Activated T-cell treated with anti-CD3 and anti-CD28 coated beads, Interleukin-2, amount 50 U/mL, for 72 hours (primary cell): Measurements from ENCODE around the gene NR2C1. TPM values are rescaled to one million over a fixed set of nuclear protein-coding genes. Genes with fewer than 3 reads are reported as not detected.

ENCODE experiments used
- ATAC-seq, 2 donors: fragments of 150-1000 bp; cut with Tn5 transposase; replicated peaks in 1 of 2; 2 replicates each; pipeline ENCODE4 v1.10.0; 2021; ENCODE audit warnings: moderate library complexity in 2 of 2, mild to moderate bottlenecking in 1 of 2
- DNase-seq, 2 donors: peaks; one replicate each; pipeline ENCODE4 v3.0.0; 2021 to 2022; ENCODE audit warnings: mixed read lengths in 1 of 2
- H3K27ac Mint-ChIP-seq: one replicate; pipeline ENCODE4 v1.8.0; 2022; ENCODE audit warnings: mild to moderate bottlenecking, moderate library complexity, mixed read lengths
- H3K27me3 Mint-ChIP-seq: one replicate; pipeline ENCODE4 v1.8.0; 2022; ENCODE audit warnings: low read depth, mixed read lengths
- H3K36me3 Mint-ChIP-seq, 2 donors: one replicate each; pipeline ENCODE4 v1.8.0; 2022; ENCODE audit warnings: mixed read lengths in 2 of 2, mild to moderate bottlenecking in 1 of 2; ENCODE audit not compliant: insufficient read depth in 2 of 2
- H3K4me1 Mint-ChIP-seq: one replicate; pipeline ENCODE4 v1.8.0; 2022; ENCODE audit warnings: low read depth, mixed read lengths
- H3K4me3 Mint-ChIP-seq, 2 donors: one replicate each; pipeline ENCODE4 v1.8.0; 2022; ENCODE audit warnings: mild to moderate bottlenecking in 2 of 2, mixed read lengths in 2 of 2, moderate library complexity in 2 of 2
- H3K9me3 Mint-ChIP-seq, 2 donors: one replicate each; pipeline ENCODE4 v1.8.0; 2022; ENCODE audit warnings: mixed read lengths in 2 of 2
- total RNA-seq, 2 donors: library from RNA; stranded (reverse); gene quantifications; one replicate each; pipeline ENCODE4 v1.2.3, GENCODE V29; 2022

Gene NR2C1
- total RNA-seq, result 10 to 100 TPM; 37.6 to 38.7 TPM

DNA sequence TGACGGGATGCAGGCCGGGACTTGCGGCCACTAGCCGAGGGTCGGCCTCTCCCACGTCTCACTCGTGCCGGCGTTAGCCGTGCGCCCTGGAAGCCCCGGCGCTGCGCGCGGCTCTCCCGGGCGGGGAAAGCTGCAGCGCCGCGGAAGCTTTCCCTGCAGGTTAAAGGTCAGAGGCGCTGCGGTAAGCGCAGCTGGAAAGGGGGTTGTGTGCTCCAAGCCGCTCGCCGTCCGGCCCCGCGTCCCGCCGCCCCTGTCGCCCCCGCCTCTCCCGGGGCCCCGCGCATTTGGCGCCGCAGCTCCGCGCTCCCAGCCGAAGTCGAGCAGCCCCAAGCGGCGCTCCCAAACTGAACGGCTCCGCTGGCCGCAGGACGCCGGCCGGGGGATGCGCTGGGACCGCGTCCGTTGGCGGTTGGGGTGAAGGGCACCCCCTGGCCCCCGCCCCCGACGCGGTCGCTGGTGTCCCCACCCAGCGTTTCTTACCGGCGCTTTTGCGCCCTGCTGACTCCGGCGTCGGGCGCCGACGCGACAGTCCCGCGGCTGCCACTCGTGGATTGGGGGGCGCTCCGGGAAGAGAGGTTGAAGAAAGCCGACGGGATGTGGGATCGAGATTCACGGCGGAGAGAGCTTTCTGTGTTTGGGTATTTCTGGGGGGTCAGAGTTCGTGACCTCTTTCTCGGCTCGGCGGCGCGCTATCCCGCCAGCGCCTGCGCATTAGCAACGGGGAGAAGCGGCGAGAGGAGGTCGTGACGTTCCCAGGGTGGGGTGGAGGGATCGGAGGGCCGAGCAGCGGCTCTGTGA lies at the start of gene NR2C1:
Gene NR2C1, minus strand, starts transcription at position 719 of the 798 bp plus-strand sequence. CDS start 6,234 bp downstream, outside the sequence.
- Mint-ChIP-seq H3K27ac (peak within 1 kb of the TSS; percentile 93), H3K27me3 (no peaks in the 10 kb centered on the region), H3K4me1 (peaks cover 21% of the 10 kb centered on the region), H3K36me3 (peaks cover under 1 to 8% of the 10 kb centered on the region in 2 donors), H3K4me3 (peak within 1 kb of the TSS; percentile 87 to 96), H3K9me3 (no peaks in the 10 kb centered on the region)
- peak; percentile 96 to 97 for ATAC-seq
- DNase-seq, result peak; percentile 92 to 95

DNA sequence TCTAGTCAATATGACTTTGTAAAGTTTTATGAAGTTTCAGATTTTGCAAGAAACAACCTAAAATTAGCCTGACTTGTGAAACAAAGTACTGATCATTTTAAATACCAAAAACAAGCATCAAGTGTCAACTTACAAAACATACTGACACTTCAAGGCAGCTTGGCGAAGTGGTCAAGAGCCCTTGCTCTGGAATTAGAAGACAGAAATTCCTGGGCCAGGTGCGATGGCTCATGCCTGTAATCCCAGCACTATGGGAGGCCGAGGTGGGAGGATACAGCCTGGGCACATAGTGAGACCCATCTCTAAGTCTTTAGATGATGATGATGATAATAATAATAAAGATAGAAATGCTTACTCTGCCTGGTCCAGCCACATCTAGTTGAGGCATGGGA lies 45.4 kb upstream of the NR2C1 start:
- Mint-ChIP-seq H3K27me3 (no peaks in the 10 kb centered on the region), H3K4me1 (peaks cover 5% of the 10 kb centered on the region), H3K9me3 (no peaks in the 10 kb centered on the region), H3K27ac (no peak overlapping the region), H3K36me3 (no peaks in the 10 kb centered on the region), H3K4me3 (no peak overlapping the region)
- no peak for DNase-seq
- ATAC-seq, result no peak

DNA sequence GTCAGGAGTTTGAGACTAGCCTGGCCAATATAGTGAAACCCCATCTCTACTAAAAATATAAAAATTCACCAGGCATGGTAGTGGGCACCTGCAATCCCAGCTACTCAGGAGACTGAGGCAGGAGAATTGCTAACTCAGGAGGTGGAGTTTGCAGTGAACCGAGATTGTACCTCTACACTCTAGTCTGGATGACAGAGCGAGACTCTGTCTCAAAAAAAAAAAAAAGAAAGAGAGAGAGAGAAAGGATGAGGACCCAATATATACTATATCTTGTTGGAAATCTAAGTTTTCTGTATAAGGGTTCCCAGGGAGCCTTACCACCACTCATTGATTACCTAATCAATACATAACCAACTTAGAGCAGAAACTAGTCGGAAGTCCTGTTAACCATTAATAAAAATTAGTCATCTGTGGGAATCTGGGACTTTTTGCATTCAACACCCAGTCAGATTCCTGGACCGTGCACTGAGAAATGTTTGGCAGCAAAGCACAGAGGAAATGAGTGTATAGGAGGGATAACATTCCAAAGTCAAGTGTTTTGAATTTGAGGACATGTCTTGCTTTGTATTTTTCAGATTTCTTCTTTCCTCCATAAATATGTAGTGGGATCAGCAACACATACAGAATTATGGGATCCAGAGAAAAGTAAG lies 44.8 kb upstream of the NR2C1 start:
- Mint-ChIP-seq H3K4me3 (no peak overlapping the region), H3K27ac (no peak overlapping the region), H3K36me3 (no peaks in the 10 kb centered on the region), H3K9me3 (no peaks in the 10 kb centered on the region), H3K27me3 (no peaks in the 10 kb centered on the region), H3K4me1 (peaks cover 5% of the 10 kb centered on the region)
- ATAC-seq, result no peak
- no peak for DNase-seq

DNA sequence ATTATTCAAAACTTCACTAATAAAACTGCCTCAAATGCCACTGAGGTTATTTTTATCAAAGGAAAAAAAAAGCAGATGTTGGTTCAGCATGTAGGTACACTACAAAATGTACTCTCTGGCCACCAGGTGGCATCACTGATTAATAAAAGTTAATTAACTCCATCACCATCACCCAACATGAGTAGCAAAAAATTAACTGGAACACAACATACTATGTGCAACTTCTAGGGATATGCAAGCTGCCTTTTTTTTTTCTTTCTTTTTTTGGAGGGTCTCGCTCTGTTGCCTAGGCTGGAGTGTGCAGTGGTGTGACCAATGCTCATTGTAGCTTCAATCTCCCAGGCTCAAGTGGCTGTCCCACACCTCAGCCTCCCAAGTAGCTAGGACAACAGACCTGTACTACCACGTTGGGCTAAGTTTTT lies 43.8 kb upstream of the NR2C1 start:
- Mint-ChIP-seq H3K27me3 (no peaks in the 10 kb centered on the region), H3K36me3 (no peaks in the 10 kb centered on the region), H3K27ac (no peak overlapping the region), H3K9me3 (no peaks in the 10 kb centered on the region), H3K4me1 (peaks cover 5% of the 10 kb centered on the region), H3K4me3 (no peak overlapping the region)
- peak; percentile 71 to 78 for ATAC-seq
- DNase-seq, result peak; percentile 51 to 57

DNA sequence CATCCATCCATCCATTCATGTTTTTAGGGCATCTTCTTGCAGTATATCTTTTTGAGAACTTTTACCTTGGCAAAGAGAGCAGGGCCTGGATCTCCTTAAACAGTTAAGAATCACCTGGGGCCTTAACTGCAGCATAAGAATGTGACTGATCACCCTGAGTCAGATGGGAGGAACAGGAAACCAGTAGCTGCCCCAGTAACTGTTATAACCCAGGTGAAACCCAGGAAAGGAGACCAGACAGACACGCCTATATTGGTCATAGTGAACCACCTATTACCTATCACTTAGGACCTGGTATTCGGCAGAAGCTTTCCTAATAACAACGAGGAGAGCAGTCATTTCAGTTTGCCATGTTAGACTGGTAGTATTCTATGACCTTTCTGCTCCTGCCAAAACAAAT lies 43.4 kb upstream of the NR2C1 start:
- Mint-ChIP-seq H3K4me1 (peaks cover 5% of the 10 kb centered on the region), H3K36me3 (no peaks in the 10 kb centered on the region), H3K27ac (peak overlapping the region; percentile 69), H3K9me3 (no peaks in the 10 kb centered on the region), H3K4me3 (no peak overlapping the region), H3K27me3 (no peaks in the 10 kb centered on the region)
- DNase-seq, result peak; percentile 3
- peak; percentile 74 to 86 for ATAC-seq

DNA sequence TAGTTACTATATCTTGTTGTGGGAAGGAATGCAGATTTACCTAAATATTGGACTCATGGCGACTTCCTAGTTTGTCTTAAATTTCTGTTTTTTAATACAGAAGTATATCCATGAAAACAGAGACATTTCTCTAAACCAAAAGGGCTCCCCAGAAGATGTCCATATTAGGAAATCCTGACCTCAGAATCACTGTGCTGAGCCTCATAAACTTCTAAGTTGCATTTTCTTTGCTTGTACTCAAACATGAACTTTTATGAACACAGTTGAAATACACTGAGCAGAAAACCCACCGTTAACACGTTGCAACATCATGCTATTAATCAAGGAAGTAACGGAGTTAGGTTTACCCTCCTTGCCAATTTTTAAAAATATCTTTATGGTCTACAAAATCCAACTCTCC lies 42.9 kb upstream of the NR2C1 start:
- Mint-ChIP-seq H3K36me3 (no peaks in the 10 kb centered on the region), H3K4me1 (peaks cover 5% of the 10 kb centered on the region), H3K27ac (peak overlapping the region; percentile 69), H3K4me3 (no peak overlapping the region), H3K9me3 (no peaks in the 10 kb centered on the region), H3K27me3 (no peaks in the 10 kb centered on the region)
- no peak for DNase-seq
- no peak for ATAC-seq

DNA sequence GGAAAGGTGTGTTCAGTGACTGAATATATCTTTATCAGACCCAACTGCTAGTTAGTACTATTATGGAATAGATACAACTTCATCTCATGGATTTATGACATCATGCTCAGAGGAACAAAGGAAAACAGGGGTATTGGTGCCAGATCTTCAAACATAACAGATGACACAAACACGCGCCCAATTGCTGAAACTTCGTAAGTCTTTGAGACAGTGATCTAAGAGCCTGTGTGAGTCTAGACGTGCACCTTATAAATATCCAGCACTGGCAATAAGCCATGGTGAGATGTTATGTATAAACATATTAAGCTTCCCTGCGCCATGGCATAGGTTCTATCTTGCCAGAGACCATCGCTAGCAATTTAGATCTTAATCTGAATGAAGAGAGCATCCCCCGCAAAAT lies 42.2 kb upstream of the NR2C1 start:
- ATAC-seq (no peak), DNase-seq (no peak)
- no peaks in the 10 kb centered on the region for H3K27me3 Mint-ChIP-seq
- no peaks in the 10 kb centered on the region for H3K9me3 Mint-ChIP-seq
- no peak overlapping the region for H3K4me3 Mint-ChIP-seq
- H3K36me3 Mint-ChIP-seq, result no peaks in the 10 kb centered on the region
- peaks cover 5% of the 10 kb centered on the region for H3K4me1 Mint-ChIP-seq
- H3K27ac Mint-ChIP-seq, result no peak overlapping the region

DNA sequence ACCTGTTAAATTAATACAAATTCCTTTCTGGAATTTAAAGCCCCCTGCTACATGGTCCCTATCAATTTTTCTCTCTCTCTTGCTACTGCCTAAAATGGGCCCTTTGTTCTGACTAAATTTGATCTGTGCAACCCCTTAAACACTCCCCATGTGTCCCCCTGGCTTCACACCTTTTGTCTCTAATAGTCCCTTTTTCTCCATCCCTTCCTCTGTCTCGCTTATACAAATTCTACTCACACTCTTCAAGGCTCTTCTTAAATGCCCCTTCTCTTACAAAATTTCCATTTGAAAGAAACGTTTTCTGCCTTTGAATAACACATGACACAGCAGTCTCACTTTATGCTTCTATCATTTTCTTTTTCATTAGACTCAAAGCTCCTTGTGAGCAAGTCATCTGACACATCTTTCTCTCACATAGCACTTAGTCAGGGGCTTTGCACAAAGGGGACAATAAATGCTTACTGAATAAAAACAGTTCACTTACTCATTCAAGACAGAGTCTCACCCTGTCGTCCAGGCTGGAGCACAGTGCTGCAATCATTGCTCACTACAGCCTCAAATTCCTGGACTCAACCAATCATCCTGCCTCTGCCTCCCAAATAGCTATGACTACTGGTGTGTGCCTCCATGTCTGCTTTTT lies 41.5 kb upstream of the NR2C1 start:
- no peaks in the 10 kb centered on the region for H3K36me3 Mint-ChIP-seq
- H3K4me3 Mint-ChIP-seq, result no peak overlapping the region
- no peak overlapping the region for H3K27ac Mint-ChIP-seq
- no peak for DNase-seq
- peaks cover 5% of the 10 kb centered on the region for H3K4me1 Mint-ChIP-seq
- peak in 1 of 2 donors; percentile 64 for ATAC-seq
- H3K9me3 Mint-ChIP-seq, result no peaks in the 10 kb centered on the region
- no peaks in the 10 kb centered on the region for H3K27me3 Mint-ChIP-seq

DNA sequence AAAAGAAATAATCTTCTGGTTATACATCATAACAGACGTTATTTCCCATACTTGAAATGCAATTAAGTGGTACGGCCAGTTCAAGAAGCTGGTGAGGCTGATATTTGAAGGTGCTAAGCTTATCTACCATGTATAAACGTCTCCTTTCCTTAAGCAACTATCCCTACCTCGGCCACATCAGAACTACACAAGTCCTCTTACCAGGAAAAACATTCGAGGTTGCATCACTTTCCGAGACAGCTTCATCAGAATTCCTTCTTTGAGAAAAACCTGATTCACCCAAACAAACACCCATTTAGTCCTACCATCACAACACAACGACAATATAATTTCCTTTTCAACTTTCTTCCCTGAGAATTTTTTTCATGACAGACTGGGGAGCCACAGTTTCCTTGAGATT lies 33.9 kb upstream of the NR2C1 start:
- Mint-ChIP-seq H3K36me3 (no peaks in the 10 kb centered on the region), H3K27me3 (no peaks in the 10 kb centered on the region), H3K4me1 (peaks cover 12% of the 10 kb centered on the region), H3K27ac (no peak overlapping the region), H3K9me3 (no peaks in the 10 kb centered on the region), H3K4me3 (no peak overlapping the region)
- ATAC-seq (no peak), DNase-seq (no peak)

DNA sequence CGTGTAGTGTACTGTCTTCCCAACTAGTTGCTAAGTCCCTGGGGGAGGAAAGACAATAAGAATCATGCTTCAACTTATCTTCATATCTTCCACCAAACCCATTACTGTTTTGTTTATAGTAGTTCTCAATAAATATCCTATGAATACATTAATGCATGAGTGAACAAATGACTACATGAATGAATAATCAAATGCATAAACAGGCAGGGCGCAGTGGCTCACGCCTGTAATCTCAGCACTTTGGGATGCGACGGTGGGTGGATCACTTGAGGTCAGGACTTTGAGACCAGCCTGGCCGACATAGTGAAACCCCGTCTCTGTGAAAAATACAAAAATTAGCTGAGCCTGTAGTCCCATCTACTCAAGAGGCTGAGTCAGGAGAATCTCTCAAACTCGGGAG lies 32.1 kb upstream of the NR2C1 start:
- no peaks in the 10 kb centered on the region for H3K9me3 Mint-ChIP-seq
- no peaks in the 10 kb centered on the region for H3K36me3 Mint-ChIP-seq
- no peaks in the 10 kb centered on the region for H3K27me3 Mint-ChIP-seq
- DNase-seq (no peak), ATAC-seq (no peak)
- peaks cover 12% of the 10 kb centered on the region for H3K4me1 Mint-ChIP-seq
- no peak overlapping the region for H3K4me3 Mint-ChIP-seq
- H3K27ac Mint-ChIP-seq, result no peak overlapping the region

DNA sequence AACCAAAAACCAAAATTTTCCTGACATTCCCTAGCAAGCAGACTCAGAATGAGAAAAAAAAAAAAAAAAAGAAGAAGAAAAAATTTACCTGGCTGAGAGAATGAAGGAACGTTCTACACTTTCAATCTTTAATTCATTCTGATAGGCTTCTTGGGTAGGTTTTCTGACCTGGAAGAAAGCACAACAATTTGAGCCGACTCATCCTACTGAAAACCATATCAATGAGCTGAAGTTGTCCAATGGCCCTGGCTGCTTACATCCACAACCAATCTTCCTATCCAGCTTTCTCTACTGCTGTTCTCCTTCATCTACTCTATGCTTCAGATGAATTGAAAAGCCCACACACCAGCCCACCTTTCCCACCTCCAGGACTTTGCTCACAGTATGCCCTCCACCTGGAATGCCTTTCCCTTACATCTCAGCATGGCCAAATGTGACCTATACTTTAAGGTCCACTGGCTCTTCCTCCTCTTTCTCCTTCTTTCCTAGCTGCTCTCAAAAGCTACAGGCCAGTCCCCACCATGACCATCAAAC lies 31.6 kb upstream of the NR2C1 start:
- ATAC-seq, result no peak
- Mint-ChIP-seq H3K27ac (no peak overlapping the region), H3K9me3 (no peaks in the 10 kb centered on the region)

DNA sequence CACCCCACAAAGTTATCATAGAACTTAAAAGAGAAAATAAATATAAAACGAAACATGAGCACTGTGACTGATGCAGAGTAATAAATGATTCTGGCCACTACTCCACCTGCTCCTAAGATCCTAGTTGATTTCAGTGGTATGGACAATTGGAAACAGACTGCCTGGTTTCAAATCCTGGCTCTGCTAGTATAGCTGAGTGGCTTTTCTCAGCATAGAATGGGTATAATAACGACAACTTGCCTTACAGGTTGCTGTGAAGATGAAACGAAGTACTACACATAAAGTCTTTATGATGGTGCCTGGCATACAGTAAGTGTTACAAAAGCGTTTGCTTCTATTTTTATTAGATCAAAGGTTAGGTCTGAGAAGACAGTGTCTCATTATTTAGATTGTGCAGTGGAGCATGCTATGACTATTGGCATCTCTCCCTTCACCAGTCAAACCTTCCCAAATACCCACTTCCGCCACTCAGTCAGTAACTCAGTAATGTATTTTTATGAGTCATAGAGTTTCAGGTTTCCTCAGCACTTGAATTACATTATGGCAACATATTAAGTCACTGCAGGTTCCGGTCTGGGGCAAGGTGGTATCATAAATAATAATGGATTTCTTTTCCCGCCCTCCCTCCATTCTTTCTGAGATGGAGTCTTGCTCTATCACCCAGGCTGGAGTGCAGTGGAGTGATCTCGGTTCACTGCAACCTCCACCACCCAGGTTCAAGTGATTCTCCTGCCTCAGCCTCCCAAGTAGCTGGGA lies 29.7 kb upstream of the NR2C1 start:
- no peaks in the 10 kb centered on the region for H3K9me3 Mint-ChIP-seq
- H3K27ac Mint-ChIP-seq, result peak overlapping the region; percentile 17
- ATAC-seq, result peak; percentile 99 to 100
- H3K36me3 Mint-ChIP-seq, result no peaks in the 10 kb centered on the region
- peak overlapping the region; percentile 21 to 71 for H3K4me3 Mint-ChIP-seq
- peak; percentile 52 to 68 for DNase-seq
- H3K27me3 Mint-ChIP-seq, result no peaks in the 10 kb centered on the region
- H3K4me1 Mint-ChIP-seq, result peaks cover 12% of the 10 kb centered on the region

More for the DNA sequence above, 31.6 kb upstream of the NR2C1 start:
- H3K4me1 Mint-ChIP-seq, result peaks cover 12% of the 10 kb centered on the region
- no peaks in the 10 kb centered on the region for H3K36me3 Mint-ChIP-seq
- no peak overlapping the region for H3K4me3 Mint-ChIP-seq
- H3K27me3 Mint-ChIP-seq, result no peaks in the 10 kb centered on the region
- DNase-seq, result no peak
